Prostate gland (tissue), 2 donors: ENCODE data around the gene SYNCRIP. TPM values are rescaled to one million over a fixed set of nuclear protein-coding genes. Genes with fewer than 3 reads are reported as not detected.

Source experiments
- DNase-seq: peaks from one replicate; pipeline ENCODE4 v3.0.0-alpha.2; 2019; ENCODE audit warnings: low spot score
- H3K27ac ChIP-seq, 2 donors: fragments of 200-600 bp; sonication (generic); 2 replicates each; pipeline ENCODE4 v1.5.1; 2017 to 2019
- H3K27me3 ChIP-seq: fragments of 200-600 bp; sonication (generic); replicated peaks from 2 replicates; pipeline ENCODE4 v1.5.1; 2019; ENCODE audit not compliant: insufficient read depth
- H3K36me3 ChIP-seq, 2 donors: fragments of 200-600 bp; sonication (generic); 1 replicate in 1 of 2; 2 replicates in 1 of 2; pipeline versions ENCODE4 v1.5.1 to v1.8.1; 2017 to 2019
- H3K4me1 ChIP-seq: fragments of 200-600 bp; sonication (generic); replicated peaks from 2 replicates; pipeline ENCODE4 v1.5.1; 2019
- H3K4me3 ChIP-seq, 2 donors: fragments of 200-600 bp; sonication (generic); 2 replicates each; pipeline ENCODE4 v1.5.1; 2017 to 2019
- H3K9me3 ChIP-seq: fragments of 200-600 bp; sonication (generic); 2 replicates; pipeline ENCODE4 v1.5.1; 2017
- CTCF ChIP-seq, 4 experiments: fragments of 200-600 bp in 2 of 4; fragments of 450-650 bp in 2 of 4; sonication (generic) in 2 of 4; IDR thresholded peaks; 1 replicate in 3 of 4; 2 replicates in 1 of 4; pipeline ENCODE4 v1.5.1; 2016 to 2019; ENCODE audit warnings: antibody characterized with exemption in 4 of 4, mild to moderate bottlenecking in 2 of 4, moderate library complexity in 2 of 4
- POLR2A ChIP-seq: fragments of 450-650 bp; IDR thresholded peaks from one replicate; pipeline ENCODE4 v1.6.1; 2016; ENCODE audit warnings: antibody characterized with exemption, mild to moderate bottlenecking
- POLR2AphosphoS5 ChIP-seq: sonication (generic); formaldehyde crosslinking; IDR thresholded peaks from one replicate; pipeline ENCODE4 v1.6.1; 2017; ENCODE audit warnings: antibody characterized with exemption
- WGBS: methylation state at CpG from one replicate; pipeline ENCODE4 v1.1.5; 2018; 5-methylcytosine and 5-hydroxymethylcytosine counted together
- intact Hi-C: fragments of 100-400 bp; cut with DNase I; formaldehyde crosslinking; loops from one replicate; pipeline ENCODE4 v1.14.2; 2022
- total RNA-seq, 2 donors: library from RNA; depleted of rRNA; stranded (reverse); fragments of >200 nt; gene quantifications; one replicate each; pipeline ENCODE4 v1.1.0, GENCODE V29; 2016

Gene SYNCRIP
- total RNA-seq, 2 donors from 2014 or later: 46.1 to 49.7 TPM

DNA sequence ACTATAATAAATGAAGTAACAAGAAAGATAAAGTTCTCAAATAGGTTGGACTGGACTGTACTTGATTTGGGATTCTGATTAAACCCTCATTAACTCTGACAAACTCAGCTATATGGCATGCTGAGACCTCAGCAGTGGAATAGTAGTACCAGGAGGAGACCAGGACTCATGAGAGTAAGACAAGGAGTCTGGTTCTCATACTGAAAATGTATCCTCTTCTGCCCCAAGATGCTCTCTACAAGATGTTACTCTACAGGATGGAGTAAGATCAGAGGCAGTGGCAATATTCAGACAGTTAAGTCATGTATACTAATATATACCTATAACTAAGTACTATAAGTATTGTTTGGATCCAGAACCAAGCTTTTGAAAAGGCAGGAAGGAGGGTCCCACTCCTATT lies 31.9 kb upstream of the SYNCRIP start:
- no peaks in the 10 kb centered on the region for H3K9me3 ChIP-seq
- H3K4me3 ChIP-seq: no peak overlapping the region
- no peaks in the 10 kb centered on the region for H3K27me3 ChIP-seq
- intact Hi-C loops: loop anchor here (10.0 kb wide), 3 partner anchors 190 to 1910 kb away; partner anchors contain the start of genes NT5E and RARS2
- no peaks in the 10 kb centered on the region for H3K4me1 ChIP-seq
- no peaks in the 10 kb centered on the region for H3K36me3 ChIP-seq
- no peak overlapping the region for H3K27ac ChIP-seq
- DNase-seq: no peak
- no peak for TF ChIP-seq CTCF (IDR thresholded peaks at IDR 0.05)
- no peak for TF ChIP-seq POLR2A
- TF ChIP-seq POLR2AphosphoS5: no peak

DNA sequence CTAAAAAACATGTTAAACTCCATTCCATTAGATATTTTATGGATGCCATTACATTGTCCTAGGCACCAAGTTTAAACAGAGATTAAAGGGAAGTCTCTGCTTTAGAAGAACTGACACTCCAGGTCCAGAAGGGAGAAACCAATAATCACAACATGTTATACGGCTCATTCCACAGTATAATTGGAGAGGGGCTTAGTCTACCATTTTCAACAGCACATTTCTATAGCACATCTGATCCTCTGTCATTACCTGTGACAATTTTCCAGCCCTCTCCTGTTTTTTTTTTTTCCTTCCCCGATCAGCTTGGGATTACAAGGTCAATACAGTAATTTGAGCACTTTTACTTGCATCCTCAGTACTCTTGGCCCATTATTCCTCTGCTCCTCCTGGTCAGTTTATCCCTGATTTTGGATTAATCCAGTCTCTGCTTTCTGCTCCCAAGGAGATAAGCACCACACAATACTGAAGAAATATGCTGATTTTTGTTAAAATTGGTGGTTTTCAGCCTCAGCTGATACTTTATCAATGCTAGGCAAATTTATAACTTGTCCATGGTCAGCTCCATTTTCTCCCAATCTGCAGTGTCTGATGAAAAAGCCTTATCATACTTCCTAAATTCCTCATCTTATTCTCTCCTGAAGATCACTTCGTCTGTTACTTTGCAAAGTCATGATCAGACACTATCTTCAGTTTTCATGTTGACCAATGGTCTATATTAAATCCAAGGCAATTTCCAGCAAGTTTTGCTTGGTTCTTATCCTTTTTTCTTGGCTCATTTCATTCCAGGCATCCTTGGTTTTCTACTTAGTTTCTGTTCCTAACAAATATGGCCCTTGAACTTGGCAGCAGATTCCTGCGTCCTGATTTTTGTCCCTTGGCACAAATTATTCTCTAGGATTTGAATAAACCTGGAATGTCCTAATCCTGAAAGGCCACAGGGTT lies 30.8 kb upstream of the SYNCRIP start:
- Histone ChIP-seq H3K4me1 (no peaks in the 10 kb centered on the region), H3K27me3 (no peaks in the 10 kb centered on the region), H3K9me3 (no peaks in the 10 kb centered on the region), H3K27ac (no peak overlapping the region), H3K36me3 (no peaks in the 10 kb centered on the region), H3K4me3 (no peak overlapping the region)
- DNase-seq: no peak
- intact Hi-C loops: loop anchor here (10.0 kb wide), 3 partner anchors 191 to 1911 kb away; partner anchors contain the start of genes NT5E and RARS2
- 85% methylated on average over 4 of the region's 4 CpGs for WGBS
- TF ChIP-seq POLR2A (no peak), CTCF (IDR thresholded peaks at IDR 0.05) (no peak), POLR2AphosphoS5 (no peak)

DNA sequence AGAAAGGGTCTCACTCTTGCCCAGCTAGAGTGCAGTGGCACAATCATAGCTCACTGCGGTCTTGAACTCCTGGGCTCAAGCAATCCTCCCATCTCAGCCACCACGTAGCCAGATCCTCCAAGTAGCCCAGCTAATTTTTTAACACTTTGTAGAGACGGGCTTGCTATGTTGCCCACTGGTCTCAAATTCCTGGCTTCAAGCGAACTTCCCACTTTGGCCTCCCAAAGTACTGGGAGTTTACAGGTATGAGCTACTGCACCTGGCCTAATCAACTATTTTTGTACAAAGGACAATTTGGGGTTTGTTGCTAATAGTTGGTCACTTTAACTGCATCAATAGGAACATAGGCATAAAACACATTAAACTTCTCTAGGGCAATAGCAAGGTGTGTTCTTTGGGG lies 29.9 kb upstream of the SYNCRIP start:
- Histone ChIP-seq H3K36me3 (no peaks in the 10 kb centered on the region), H3K27me3 (no peaks in the 10 kb centered on the region), H3K9me3 (no peaks in the 10 kb centered on the region), H3K27ac (no peak overlapping the region), H3K4me3 (no peak overlapping the region), H3K4me1 (no peaks in the 10 kb centered on the region)
- 97% methylated on average over 4 of the region's 4 CpGs for WGBS
- TF ChIP-seq POLR2A: no peak
- no peak for TF ChIP-seq CTCF (IDR thresholded peaks at IDR 0.05)
- no peak for TF ChIP-seq POLR2AphosphoS5
- no peak for DNase-seq
- intact Hi-C loops: loop anchor here (10.0 kb wide), 3 partner anchors 192 to 1912 kb away; partner anchors contain the start of genes NT5E and RARS2

DNA sequence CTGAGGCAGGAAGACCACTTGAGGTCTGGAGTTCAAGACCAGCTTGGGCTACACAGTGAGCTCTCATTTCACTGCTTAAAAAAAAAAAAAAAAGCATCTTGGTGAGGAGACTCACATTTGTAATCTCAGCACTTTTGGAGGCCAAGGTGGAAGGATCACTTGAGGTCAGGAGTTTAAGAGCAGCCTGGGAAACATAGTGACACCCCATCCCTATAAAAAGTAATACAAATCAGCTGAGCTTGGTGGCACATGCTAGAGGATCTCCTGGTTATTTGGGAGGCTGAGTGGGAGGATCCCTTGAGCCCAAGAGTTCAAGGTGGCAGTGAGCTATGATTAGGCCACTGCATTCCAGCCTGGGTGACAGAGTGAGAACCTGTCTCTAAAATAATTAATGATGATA lies 29.4 kb upstream of the SYNCRIP start:
- H3K27me3 ChIP-seq: no peaks in the 10 kb centered on the region
- no peaks in the 10 kb centered on the region for H3K4me1 ChIP-seq
- intact Hi-C loops: loop anchor here (10.0 kb wide), 3 partner anchors 193 to 1913 kb away; partner anchors contain the start of genes NT5E and RARS2
- no peaks in the 10 kb centered on the region for H3K9me3 ChIP-seq
- no peak overlapping the region for H3K27ac ChIP-seq
- H3K4me3 ChIP-seq: no peak overlapping the region
- no peaks in the 10 kb centered on the region for H3K36me3 ChIP-seq
- no peak for DNase-seq
- TF ChIP-seq CTCF (IDR thresholded peaks at IDR 0.05) (no peak), POLR2A (no peak), POLR2AphosphoS5 (no peak)
